ENCODE results near the gene GALNT7. TPM values are rescaled to one million over a fixed set of nuclear protein-coding genes. Genes with fewer than 3 reads are reported as not detected.

GALNT7 gene
- polyA plus RNA-seq, 3 donors, result 12.3 to 29.0 (median 19.7) TPM

GRCh38 chr4:173124209-173124865, 44.3 kb upstream of the GALNT7 start:
- no peak for DNase-seq
- Mint-ChIP-seq H3K36me3 (no peaks in the 10 kb centered on the region), H3K9me3 (peaks cover 0 to 2% (median 0%) of the 10 kb centered on the region in 7 donors), H3K27me3 (ENCODE audit: low read depth in 3 of 3) (no peaks in the 10 kb centered on the region), H3K27ac (no peak overlapping the region), H3K4me1 (peaks cover 16% of the 10 kb centered on the region), H3K4me3 (no peak overlapping the region)
- TF ChIP-seq, protein P1, sequence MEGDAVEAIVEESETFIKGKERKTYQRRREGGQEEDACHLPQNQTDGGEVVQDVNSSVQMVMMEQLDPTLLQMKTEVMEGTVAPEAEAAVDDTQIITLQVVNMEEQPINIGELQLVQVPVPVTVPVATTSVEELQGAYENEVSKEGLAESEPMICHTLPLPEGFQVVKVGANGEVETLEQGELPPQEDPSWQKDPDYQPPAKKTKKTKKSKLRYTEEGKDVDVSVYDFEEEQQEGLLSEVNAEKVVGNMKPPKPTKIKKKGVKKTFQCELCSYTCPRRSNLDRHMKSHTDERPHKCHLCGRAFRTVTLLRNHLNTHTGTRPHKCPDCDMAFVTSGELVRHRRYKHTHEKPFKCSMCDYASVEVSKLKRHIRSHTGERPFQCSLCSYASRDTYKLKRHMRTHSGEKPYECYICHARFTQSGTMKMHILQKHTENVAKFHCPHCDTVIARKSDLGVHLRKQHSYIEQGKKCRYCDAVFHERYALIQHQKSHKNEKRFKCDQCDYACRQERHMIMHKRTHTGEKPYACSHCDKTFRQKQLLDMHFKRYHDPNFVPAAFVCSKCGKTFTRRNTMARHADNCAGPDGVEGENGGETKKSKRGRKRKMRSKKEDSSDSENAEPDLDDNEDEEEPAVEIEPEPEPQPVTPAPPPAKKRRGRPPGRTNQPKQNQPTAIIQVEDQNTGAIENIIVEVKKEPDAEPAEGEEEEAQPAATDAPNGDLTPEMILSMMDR (IDR thresholded peaks at IDR 0.05), result no peak
- no peaks in the 10 kb centered on the region for H3K27me3 ChIP-seq (ENCODE audit: control insufficient read depth in 2 of 2, insufficient read depth in 2 of 2, low read length in 2 of 2)
- WGBS (ENCODE audit: insufficient coverage), result 100% methylated on average over 1 of the region's 7 CpGs
- H3K4me2 ChIP-seq (replicated peaks; ENCODE audit: extremely low read depth, low read length, poor library complexity, severe bottlenecking), result no peak overlapping the region
- H3K9ac ChIP-seq (ENCODE audit: insufficient read depth, low read length, poor library complexity, severe bottlenecking), result no peak overlapping the region
- H2AFZ ChIP-seq (ENCODE audit: insufficient read depth, low read depth, low read length, poor library complexity, severe bottlenecking), result no peak overlapping the region
- no peaks in the 10 kb centered on the region for H4K20me1 ChIP-seq (ENCODE audit: insufficient read depth, low read length)
- H3K9me3 ChIP-seq (replicated peaks in 1 of 2; ENCODE audit: control insufficient read depth in 1 of 2, insufficient read depth in 1 of 2, low read length in 2 of 2), result no peaks in the 10 kb centered on the region
- intact Hi-C loops (cut with micrococcal nuclease), result no loop called here
- no peaks in the 10 kb centered on the region for H3K36me3 ChIP-seq (replicated peaks in 1 of 2; ENCODE audit: control insufficient read depth in 1 of 2, insufficient read depth in 2 of 2, low read length in 2 of 2)
- no peaks in the 10 kb centered on the region for H3K4me1 ChIP-seq (ENCODE audit: control insufficient read depth in 1 of 2, insufficient read depth in 2 of 2, low read length in 2 of 2)
- H3K27ac ChIP-seq (ENCODE audit: low read depth in 1 of 2, low read length in 2 of 2), result no peak overlapping the region
- H3K79me2 ChIP-seq (ENCODE audit: insufficient read depth, low read length), result no peaks in the 10 kb centered on the region
- H3K4me3 ChIP-seq (replicated peaks in 1 of 3; ENCODE audit: low read depth in 2 of 3, low read length in 3 of 3), result no peak overlapping the region

- no peaks in the 10 kb centered on the region for H3K4me1 ChIP-seq (ENCODE audit: control insufficient read depth in 1 of 2, insufficient read depth in 2 of 2, low read length in 2 of 2)
- H3K4me3 Mint-ChIP-seq, result no peak overlapping the region
- WGBS (ENCODE audit: insufficient coverage), result 75% methylated on average over 4 of the region's 4 CpGs
- H3K27me3 ChIP-seq (ENCODE audit: control insufficient read depth in 2 of 2, insufficient read depth in 2 of 2, low read length in 2 of 2), result no peaks in the 10 kb centered on the region
- peaks cover 0 to 2% (median 0%) of the 10 kb centered on the region in 7 donors for H3K9me3 Mint-ChIP-seq
- intact Hi-C loops (cut with micrococcal nuclease), result no loop called here
- no peaks in the 10 kb centered on the region for H3K36me3 ChIP-seq (replicated peaks in 1 of 2; ENCODE audit: control insufficient read depth in 1 of 2, insufficient read depth in 2 of 2, low read length in 2 of 2)
- H3K4me2 ChIP-seq (replicated peaks; ENCODE audit: extremely low read depth, low read length, poor library complexity, severe bottlenecking), result no peak overlapping the region
- H3K27ac Mint-ChIP-seq, result no peak overlapping the region
- no peaks in the 10 kb centered on the region for H3K27me3 Mint-ChIP-seq (ENCODE audit: low read depth in 3 of 3)
- H3K9me3 ChIP-seq (replicated peaks in 1 of 2; ENCODE audit: control insufficient read depth in 1 of 2, insufficient read depth in 1 of 2, low read length in 2 of 2), result no peaks in the 10 kb centered on the region
- H3K36me3 Mint-ChIP-seq, result no peaks in the 10 kb centered on the region
- H3K9ac ChIP-seq (ENCODE audit: insufficient read depth, low read length, poor library complexity, severe bottlenecking), result no peak overlapping the region
- peaks cover 16% of the 10 kb centered on the region for H3K4me1 Mint-ChIP-seq
- H3K4me3 ChIP-seq (replicated peaks in 1 of 3; ENCODE audit: low read depth in 2 of 3, low read length in 3 of 3), result no peak overlapping the region
- H4K20me1 ChIP-seq (ENCODE audit: insufficient read depth, low read length), result no peaks in the 10 kb centered on the region
- no peak overlapping the region for H3K27ac ChIP-seq (ENCODE audit: low read depth in 1 of 2, low read length in 2 of 2)
- H2AFZ ChIP-seq (ENCODE audit: insufficient read depth, low read depth, low read length, poor library complexity, severe bottlenecking), result no peak overlapping the region
- DNase-seq, result no peak
- TF ChIP-seq, protein P1 (IDR thresholded peaks at IDR 0.05), result no peak
- no peaks in the 10 kb centered on the region for H3K79me2 ChIP-seq (ENCODE audit: insufficient read depth, low read length)
These were observed 43.3 kb upstream of the GALNT7 start for GRCh38 chr4:173125216-173125812.
